HG02884 (cell line): ENCODE measurements around the gene TMEM218.
A peak's percentile ranks its signal among the peaks of the same experiment; 100 is the strongest.

Experiments used
- ATAC-seq: cut with Tn5 transposase; IDR thresholded peaks from one replicate; pipeline ENCODE4 v1.9.1; 2021; ENCODE audit warnings: mild to moderate bottlenecking, moderate library complexity; ENCODE audit not compliant: unreplicated experiment

TMEM218 gene

DNA sequence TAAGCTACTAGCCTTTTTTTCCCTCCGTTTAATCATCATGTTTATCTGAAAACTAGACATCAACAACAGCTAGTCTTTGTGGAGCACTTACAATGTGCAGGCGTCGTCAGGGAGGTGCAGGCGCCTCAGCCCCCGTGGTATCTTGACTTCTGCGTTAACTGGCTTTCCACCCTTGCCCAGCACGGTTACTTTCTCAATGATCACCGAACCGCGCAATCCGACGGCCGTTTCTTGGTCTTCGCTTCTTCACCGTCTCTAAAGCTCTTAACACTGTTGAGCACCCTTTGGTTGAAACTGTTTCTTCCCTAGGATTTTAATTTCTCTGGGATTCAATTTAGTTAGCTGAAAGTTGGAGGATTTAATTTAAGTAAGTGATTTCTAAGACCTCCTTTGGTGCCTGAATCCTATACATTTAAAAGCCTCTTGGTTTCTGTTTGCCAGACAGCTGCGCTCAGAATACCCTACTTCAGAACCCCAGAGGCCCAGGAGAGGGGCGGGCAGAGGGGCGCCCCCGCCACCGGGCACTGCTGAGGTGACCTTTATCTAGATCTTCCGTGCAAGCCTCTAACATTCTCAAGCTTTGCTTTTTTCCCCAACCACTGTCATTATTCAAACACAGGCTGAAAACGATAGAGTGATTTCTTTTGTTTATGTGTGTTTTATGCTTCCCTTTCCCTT is 18.0 kb upstream of the TMEM218 start:
- ATAC-seq = no peak

DNA sequence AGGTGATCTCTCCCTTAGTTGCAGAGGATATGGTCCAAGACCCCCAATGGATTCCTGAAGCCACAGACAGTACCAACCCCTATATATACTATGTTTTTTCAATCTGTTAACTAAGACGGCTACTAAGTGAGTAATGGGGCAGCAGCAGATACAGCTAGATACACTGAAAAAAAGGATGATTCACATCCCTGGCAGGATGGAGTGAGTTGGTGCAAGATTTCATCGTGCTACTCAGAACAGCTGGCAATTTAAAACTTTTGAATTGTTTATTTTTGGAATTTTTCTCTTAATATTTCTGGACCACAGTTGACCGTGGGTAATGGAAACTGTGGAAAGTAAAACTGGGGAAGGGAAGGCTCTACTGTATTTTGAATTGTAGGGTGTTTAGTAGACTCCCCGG is 17.0 kb upstream of the TMEM218 start:
- no peak for ATAC-seq

DNA sequence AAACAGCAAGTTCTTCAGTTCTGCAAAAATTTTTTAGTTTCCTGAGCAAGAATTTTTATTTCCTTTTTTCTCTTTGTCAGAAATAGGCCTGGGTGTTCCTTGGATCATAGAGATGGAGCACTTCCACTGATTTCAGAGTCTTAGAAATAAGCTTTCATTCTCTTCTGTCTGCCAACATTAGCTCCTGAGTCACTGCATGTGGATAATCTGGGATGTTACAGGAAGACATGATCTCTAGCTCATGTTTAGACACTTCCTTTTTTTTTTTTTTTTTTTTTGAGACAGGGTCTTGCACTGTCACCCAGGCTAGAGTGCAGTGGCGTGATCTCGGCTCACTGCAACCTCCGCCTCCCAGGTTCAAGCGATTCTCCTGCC is 13.2 kb upstream of the TMEM218 start:
- ATAC-seq = no peak

DNA sequence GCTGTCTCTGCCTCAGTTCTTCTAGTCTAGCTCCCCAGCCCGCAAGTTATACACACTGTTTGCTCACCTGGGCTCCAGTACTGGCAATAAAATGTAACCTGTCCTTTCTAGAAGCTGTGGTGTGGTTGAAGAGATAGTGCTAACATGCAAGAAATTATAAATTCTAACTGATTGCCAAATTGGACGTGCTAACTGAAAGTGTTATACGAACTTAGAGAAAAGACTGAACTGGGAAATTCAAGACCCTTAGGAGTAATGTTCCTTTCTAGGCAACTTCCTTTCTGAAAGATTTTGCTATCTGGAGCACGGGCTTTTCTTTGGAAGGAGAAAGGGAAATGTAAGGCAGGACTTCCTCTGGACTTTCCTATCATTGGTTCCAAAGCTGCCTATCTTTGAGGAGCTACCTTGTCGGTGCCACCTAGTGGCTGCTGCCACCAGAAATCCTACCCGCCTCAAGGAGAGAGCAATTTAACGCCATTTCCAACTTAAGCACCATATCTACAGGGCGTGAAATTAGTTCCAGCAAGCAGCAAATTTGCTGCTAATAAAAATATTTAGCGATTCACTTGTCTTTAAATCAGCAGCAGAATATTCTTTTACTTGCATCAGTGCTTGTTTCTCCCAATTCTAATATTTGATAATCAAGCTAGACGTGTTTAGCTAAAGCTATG is 12.7 kb upstream of the TMEM218 start:
- ATAC-seq = peak; percentile 60

DNA sequence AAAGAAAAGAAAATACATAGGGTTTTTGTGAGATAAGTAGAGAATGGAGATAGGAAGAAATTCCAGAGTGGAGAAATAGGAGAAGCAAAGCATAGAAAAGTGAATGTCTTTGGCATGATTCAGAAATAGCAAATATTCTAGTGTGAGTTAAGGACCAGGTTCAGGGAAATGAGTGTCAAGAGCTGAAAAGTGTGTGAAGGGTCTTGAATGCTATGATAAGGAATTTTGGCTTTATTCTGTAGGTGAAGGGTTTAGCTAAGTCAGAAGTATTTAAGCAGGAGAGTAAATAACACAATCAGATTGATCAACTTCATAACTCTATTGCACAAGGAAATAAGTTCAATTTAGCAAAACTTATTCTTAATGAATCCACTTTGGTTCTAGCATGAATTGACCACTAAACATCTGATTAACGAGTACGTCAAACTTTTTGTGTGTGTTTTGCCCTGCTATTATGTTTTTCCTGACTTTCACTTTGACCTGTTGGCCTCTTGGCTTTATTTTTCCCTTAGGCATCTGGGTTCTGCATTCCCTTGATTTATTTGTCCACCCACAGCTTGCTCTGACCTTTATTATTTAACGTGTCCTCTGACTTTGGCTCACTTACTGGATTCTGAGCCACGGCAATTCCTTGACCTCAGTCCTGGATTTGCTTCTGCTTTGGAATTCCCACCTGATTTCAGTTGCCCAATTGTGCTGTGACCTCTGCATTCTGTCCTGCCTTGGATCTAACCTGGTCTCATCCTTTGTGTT is 11.9 kb upstream of the TMEM218 start:
- ATAC-seq = no peak

DNA sequence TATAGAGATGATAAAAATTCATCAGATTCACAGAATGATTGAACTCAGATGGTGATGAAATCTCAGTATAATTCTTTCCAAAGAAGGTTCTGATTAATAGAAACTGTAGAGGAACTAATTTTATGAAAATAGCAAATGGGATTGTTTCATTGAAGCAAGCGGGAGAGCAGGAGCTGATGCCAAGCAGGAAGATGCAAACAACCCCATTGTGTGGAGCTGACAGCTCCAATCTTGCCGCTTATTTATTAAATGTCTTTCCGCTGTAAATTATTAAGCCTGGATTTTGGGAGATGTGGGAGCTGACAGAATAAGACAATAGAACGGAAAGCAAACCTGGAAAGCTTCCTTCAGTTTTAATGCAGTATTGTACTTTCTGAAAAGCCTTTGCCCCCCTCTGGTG is 6.0 kb upstream of the TMEM218 start:
- no peak for ATAC-seq

DNA sequence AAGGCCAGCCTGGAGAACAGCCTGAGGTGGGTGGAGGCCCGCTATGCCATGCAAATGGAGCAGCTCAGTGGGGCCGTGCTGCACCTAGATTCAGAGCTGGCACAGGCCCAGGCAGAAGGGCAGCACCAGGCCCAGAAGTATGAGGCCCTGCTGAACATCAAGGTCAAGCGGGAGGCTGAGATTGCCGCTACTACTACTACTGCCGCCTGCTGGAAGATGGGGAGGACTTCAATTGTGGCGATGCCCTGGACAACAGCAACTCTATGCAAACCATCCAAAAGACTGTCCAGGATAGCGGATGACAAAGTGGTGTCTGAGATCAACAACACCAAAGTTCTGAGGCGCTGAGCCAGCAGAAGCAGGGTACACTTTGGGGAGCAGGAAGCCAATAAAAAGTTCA is 3.1 kb upstream of the TMEM218 start:
- ATAC-seq = no peak

DNA sequence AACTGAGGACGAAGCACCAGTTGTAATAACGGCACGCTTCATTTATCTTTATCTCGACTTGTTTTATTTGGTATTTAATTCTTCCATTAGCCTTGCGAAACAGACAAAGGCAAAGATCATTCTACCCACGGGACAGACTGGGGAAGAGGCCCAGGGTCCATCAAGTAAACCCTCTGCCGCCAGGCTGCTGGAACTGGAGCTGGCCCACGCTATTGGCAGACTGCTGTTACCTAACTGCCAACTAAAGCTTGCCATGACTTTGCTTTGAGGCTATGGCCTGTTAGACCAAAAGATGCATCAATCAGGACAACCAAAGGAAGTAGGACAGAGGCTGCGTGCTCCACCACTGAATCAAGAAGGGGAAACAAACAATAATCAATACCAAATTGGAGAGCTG is 780 bp upstream of the TMEM218 start:
- no peak for ATAC-seq

DNA sequence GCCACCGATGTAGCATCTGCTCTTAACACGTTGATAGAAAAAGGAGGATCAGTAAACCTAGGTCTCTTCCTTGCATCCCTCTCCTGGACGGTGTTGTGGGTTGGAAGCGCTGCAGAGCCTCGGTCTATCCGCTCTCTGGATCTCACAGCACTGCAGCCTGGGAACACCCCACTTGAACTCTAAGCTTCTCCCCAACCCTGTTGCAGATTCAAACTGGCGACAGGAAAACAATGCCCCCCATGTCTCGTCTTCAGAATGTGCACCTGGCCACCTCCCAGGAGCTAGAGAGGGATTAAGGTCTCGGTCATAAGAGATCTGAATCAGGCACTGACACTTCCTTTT is 454 bp downstream of the TMEM218 start:
- ATAC-seq = no peak

DNA sequence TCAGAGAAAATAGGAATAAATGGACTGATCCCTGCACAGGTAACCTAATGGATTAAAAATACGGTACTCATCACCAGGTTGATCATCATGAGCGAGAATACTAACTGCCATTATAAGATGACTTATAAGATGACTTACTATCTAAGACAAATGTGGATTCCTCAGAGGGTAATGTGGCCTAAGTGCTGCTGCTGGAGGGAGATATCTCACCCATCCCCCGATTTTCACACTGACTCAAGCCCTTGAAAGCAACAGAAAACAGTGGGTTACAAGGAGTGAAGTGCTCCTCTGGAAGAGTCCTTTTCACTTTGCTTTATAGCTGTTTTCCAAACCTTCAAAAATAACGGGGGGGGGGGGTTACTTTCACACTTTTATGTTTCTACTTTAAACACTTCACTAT is 920 bp downstream of the TMEM218 start:
- no peak for ATAC-seq

DNA sequence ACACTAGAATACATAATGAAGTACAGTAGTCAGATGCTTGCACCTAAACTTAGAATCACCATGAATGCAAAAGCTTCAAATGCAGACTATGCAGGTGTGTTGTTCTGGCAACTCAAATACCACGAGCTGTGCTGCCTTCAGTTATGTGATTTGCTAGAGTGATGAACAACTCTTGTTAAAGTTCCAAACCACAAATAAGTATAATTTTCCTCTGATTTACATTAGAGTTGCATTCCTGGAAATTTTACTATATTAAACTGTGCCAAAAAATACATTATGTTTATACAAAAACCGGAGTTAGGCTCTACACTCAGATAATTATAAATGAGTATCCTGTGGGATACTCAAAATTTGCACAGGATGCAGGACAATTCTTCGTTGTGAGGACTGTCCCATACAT is 3.0 kb downstream of the TMEM218 start:
- ATAC-seq = no peak

DNA sequence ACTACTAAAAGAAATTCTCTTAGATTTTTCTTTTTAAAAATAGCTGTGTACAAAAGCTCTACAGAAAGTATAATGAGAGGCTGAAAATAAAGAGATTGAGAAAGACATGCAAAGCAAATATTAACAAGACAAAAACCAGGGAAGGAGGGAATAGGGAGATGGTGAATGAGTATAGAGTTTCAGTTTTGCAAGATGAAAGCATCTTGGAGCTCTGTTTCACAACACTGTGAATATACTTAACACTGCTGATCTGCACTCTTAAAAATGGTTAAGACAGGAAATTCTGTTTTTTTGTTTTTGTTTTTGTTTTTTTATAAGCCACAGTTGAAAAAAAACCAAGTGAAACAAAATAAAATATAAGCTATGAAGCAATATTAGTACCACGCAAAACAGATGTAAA is 5.5 kb downstream of the TMEM218 start:
- no peak for ATAC-seq

DNA sequence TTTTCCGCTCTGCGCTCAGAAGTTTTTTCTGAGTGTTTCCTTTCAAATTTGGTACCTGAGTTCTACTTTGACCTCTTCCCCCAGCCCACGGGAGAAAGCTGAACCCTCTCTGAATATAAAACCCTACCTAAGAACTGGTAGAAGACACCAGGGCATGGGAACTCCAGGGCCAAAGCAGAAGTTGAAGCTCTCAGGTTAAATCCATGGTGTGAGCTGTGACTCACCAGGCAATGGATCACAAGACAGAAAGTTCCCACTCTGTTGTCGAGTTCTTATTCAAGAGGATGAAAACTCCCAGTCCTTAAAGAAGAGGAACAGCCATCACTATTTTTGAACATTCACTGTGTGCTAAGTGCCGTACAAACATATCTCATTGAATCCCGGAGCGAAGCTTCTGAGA is 8.9 kb downstream of the TMEM218 start:
- no peak for ATAC-seq

DNA sequence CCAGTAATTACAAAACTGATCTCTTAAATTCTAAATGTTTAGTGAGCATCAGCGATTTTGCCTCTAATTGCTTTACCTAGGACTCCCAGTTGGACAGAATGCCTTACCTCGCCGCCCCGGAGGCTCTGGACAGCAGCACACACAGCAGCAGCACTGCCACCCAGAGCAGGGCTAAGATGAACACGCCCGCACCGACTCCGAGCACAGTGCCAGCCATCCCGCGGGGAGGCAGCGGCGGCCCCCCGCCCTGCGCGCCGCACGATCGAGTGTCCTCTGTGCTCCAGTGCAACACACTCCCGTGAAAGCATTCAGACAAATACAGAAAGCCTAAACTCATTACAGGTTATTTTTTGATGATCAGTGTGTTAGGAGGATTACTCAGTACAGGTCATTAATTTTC is 9.4 kb downstream of the TMEM218 start:
- ATAC-seq = no peak

DNA sequence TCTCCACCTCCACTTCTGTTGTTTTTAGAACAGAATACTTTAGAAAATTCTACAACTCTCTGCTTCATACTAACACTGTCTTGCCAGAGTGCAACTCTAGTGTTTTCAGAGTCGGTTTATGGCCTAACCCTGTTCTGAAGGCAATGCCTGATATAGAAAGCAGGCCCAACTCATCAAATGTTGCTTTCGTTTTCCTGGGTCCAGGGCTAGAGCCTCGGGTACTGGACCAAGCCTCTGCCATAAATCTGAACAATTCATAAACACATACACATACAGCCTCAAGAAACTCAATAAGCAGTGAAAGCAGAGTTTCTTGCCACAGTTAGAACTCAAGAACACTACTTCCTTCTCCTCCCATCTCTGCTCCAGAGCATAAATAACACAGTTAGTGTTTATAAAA is 9.8 kb downstream of the TMEM218 start:
- no peak for ATAC-seq

DNA sequence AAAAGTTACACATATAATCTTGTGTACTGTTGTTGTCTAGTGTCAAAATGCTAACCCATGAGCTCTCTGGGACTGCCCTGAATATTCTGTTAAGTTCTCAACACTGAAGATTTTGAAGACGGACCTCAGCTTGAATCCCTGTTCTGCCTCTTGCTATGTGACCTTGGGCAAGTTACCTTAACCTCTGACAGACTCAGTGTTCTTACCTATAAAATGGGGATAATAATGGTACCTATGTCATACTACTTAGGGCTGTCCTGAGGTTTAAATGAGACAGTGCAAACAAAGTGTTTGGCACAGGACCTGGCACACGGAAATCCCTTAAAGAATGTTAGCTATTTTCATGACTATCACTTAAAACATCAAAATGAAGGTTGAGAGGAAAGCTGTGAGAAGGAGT is 11.3 kb downstream of the TMEM218 start:
- no peak for ATAC-seq

DNA sequence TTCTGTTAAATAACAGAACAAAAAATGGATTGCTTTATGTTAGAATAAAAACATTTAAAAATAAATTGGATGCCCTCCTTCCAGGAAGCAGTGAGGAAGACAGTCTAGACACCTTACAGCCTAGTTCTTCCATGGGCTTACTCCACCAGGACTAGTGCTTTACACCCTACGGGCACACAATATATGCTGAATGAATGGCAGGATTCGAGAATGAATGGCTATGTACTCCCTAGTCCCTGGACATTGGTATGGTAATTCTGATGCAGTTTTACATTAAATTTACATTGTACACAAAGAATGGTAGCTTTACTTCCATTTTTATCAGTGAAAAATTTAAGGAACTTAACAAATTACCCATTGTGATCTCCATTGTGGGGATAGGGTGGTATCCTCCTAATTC is 16.7 kb downstream of the TMEM218 start:
- no peak for ATAC-seq

DNA sequence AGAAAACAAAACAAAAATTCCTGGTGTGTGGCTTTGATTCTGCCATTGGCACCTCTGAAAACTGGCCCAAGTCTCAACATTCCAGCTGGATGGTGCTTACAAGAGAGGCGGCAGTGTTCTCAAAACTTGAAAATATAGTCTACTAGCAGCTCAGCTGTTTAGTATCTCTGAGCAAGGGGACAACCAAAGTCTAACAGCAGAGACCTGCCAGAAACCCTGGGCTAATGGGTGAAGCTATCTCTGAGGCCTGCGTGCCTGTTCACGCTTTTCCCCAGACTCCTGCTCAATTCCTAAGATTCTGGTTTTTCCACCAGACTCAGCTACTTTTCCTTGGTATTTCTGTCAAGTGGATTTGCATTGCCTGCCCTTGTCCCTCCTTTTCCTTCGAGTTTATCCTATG is 17.9 kb downstream of the TMEM218 start:
- ATAC-seq = no peak

DNA sequence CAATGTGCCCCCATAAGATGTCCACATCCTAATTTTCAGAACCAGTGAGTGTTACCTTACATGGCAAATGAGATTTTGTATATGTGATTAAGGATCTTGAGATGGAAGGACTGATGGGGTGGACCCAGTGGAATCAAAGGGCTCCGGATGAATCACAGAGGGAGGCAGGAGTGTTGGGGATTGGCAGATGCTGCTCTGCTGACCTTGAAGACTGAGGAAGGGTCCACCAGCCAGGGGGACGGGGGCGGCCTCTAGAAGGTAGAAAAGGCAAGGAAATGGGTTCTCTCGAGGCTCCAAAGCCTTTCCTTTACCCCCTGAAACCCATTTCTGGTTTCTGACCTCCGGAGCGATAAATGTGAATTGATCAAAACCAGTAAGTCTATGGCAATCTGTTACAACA is 18.8 kb downstream of the TMEM218 start:
- ATAC-seq = no peak

DNA sequence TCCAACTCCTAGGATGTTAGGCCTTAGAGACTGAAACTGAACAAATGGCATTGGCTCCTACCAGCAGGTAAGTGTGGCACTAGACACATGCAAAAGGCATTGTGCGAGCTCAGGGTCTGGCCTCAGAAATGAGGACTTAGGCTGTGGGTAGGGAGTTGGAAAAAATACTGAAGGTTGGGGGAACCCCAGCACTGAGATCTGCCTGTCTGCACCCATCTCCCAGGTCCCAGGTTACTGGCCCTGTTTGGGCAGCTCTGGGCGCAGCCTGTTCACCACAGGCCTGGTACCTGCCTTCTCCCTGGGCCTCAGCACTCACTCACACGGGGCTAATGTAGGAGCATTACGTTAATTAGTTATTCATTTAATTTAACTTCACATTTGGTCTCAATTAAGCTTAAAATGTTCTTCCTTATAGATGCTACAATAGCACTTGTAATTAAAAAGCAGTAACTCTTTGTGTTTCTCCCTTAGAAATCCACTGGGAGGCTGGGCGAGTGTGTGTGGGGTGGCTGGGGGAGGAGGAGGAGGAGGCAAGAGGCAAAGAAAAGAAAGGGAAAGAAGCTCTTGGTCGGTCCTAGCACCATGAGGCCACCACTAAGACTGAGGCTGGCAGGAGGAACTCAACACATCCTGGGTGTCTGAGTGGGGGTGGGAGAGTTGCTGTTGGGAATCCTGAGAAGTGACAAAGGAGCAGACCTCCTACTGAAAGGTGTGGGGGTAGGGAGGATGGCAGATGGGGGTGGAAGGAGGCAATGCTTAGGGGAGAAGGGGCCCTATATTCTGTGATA is 19.4 kb downstream of the TMEM218 start:
- no peak for ATAC-seq

DNA sequence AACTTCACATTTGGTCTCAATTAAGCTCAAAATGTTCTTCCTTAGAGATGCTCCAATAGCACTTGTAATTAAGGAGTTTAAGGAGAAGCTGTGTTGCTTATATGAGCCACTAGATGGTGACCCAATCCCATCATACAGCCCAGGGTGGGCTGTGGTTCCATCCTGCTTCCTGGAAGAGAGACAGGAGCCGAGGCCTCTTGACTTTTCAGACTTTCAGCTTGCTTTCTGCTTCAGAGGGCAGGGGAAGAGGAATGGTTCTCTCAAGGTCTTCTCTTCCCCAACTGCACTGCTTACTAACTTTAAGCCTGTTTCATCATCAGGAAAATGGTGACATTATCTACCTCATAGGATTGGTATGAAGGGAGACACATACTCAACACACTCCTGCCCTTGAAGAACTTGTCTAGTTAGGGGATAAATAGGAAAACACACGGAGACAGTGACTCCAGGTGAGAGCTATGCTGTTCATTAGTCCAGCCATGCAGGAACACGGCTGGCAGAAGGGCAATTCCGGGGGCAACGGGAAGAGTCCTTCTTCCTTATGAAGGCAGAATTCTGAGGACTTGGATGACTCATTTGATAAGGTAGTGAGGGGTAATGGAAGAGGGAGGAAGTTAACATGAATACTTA is 20.1 kb downstream of the TMEM218 start:
- ATAC-seq = no peak
